GM12878 (cell line): ENCODE measurements around the gene PBRM1. TPM values are rescaled to one million over a fixed set of nuclear protein-coding genes. Genes with fewer than 3 reads are reported as not detected.

Source experiments
- ATAC-seq: fragments of 200-7000 bp; cut with Tn5 transposase; 3 replicates; pipeline ENCODE4 v1.9.1; 2020; ENCODE audit warnings: mild to moderate bottlenecking, moderate library complexity
- BruUV-seq: library from RNA; stranded (reverse); fragments of 400-500 nt; replicated peaks from 2 replicates; lab custom pipeline; 2021; lab: Mats Ljungman, UMichigan
- CTCF ChIA-PET: fragments of 300-600 bp; sonication (Branson Sonifier 250); formaldehyde crosslinking; extraction: SDS; loops from one replicate; lab custom pipeline; 2021; ENCODE audit warnings: inconsistent platforms; lab: Yijun Ruan, JAX
- POLR2A ChIA-PET: fragments of 350-600 bp; formaldehyde crosslinking; extraction: SDS; loops from one replicate; lab custom pipeline; 2021; ENCODE audit warnings: inconsistent platforms; lab: Charles Lee
- RAD21 ChIA-PET: fragments of 300-600 bp; sonication (Branson Sonifier 250); formaldehyde crosslinking; loops from one replicate; lab custom pipeline; 2023; ENCODE audit warnings: antibody characterized with exemption; ENCODE audit not compliant: unreplicated experiment; lab: Charles Lee
- SMC1A ChIA-PET: fragments of 300-600 bp; sonication (Branson Sonifier 250); formaldehyde crosslinking; loops from one replicate; lab custom pipeline; 2023; ENCODE audit not compliant: unreplicated experiment, uncharacterized antibody; lab: Charles Lee
- DNase-seq: peaks from one replicate; pipeline ENCODE4 v3.0.0-alpha.2; 2011; ENCODE audit warnings: low read depth, low spot score
- FAIRE-seq: peaks from 3 replicates; lab custom pipeline; 2011; peaks lifted over from hg19 to GRCh38; lab: Jason Lieb, UNC
- H2AFZ ChIP-seq: 2 replicates; pipeline ENCODE4 v1.6.0; 2011; ENCODE audit warnings: low read depth, low read length, control low read depth; ENCODE audit not compliant: control insufficient read depth
- H3K27ac ChIP-seq: 2 replicates; pipeline ENCODE4 v1.5.1; 2011; ENCODE audit warnings: control low read depth; ENCODE audit not compliant: control insufficient read depth, insufficient read depth
- H3K27me3 ChIP-seq, 2 experiments: replicated peaks in 1 of 2; 2 replicates each; pipeline versions ENCODE4 v1.6.0 to v1.6.1; 2011; ENCODE audit warnings: low read length in 1 of 2; ENCODE audit not compliant: control insufficient read depth in 2 of 2, insufficient read depth in 2 of 2
- H3K36me3 ChIP-seq, 2 experiments: 2 replicates each; pipeline ENCODE4 v1.5.1; 2011; ENCODE audit warnings: low read length in 1 of 2; ENCODE audit not compliant: control insufficient read depth in 2 of 2, insufficient read depth in 2 of 2
- H3K4me1 ChIP-seq: 2 replicates; pipeline ENCODE4 v1.6.1; 2011; ENCODE audit warnings: mild to moderate bottlenecking, low read length, moderate library complexity, mixed read lengths; ENCODE audit not compliant: control insufficient read depth, insufficient read depth
- H3K4me2 ChIP-seq: 2 replicates; pipeline ENCODE4 v1.6.0; 2011; ENCODE audit warnings: control low read depth; ENCODE audit not compliant: control insufficient read depth, insufficient read depth
- H3K4me3 ChIP-seq: fragments of 200-600 bp; sonication (generic); 2 replicates; pipeline ENCODE4 v1.5.1; 2016
- H3K79me2 ChIP-seq: 2 replicates; pipeline ENCODE4 v1.6.0; 2011; ENCODE audit warnings: low read length; ENCODE audit not compliant: control insufficient read depth, insufficient read depth
- H3K9ac ChIP-seq: 2 replicates; pipeline ENCODE4 v1.8.0; 2011; ENCODE audit warnings: low read length, control low read depth, mixed read lengths; ENCODE audit not compliant: control insufficient read depth, insufficient read depth
- H3K9me3 ChIP-seq: replicated peaks from 3 replicates; pipeline ENCODE4 v1.5.1; 2011; ENCODE audit warnings: mild to moderate bottlenecking, low read length; ENCODE audit not compliant: control insufficient read depth, insufficient read depth
- H4K20me1 ChIP-seq: 2 replicates; pipeline ENCODE4 v1.6.0; 2011; ENCODE audit not compliant: control insufficient read depth, insufficient read depth
- BACH1 ChIP-seq: fragments of 450-650 bp; IDR thresholded peaks from 2 replicates; pipeline ENCODE4 v1.6.1; 2017; ENCODE audit warnings: mild to moderate bottlenecking, borderline replicate concordance
- CBFB ChIP-seq: IDR thresholded peaks from 2 replicates; pipeline ENCODE4 v1.6.1; 2016; ENCODE audit warnings: antibody characterized with exemption, low read depth
- CHD2 ChIP-seq: IDR thresholded peaks from 2 replicates; pipeline ENCODE4 v1.6.1; 2011; ENCODE audit warnings: low read depth, low read length, improper control_type of control experiment, borderline replicate concordance
- EP300 ChIP-seq, 2 experiments: fragments of 150-350 bp in 1 of 2; IDR thresholded peaks; 2 replicates each; pipeline ENCODE4 v1.6.1; 2011 to 2012; ENCODE audit warnings: low read depth in 2 of 2, low read length in 2 of 2, borderline replicate concordance in 1 of 2, improper control_type of control experiment in 1 of 2, inconsistent platforms in 1 of 2; ENCODE audit not compliant: control insufficient read depth in 1 of 2
- FOXK2 ChIP-seq: fragments of 450-650 bp; IDR thresholded peaks from 2 replicates; pipeline ENCODE4 v1.6.1; 2017; ENCODE audit warnings: mild to moderate bottlenecking, moderate library complexity
- GATAD2B ChIP-seq: fragments of 450-650 bp; conservative IDR thresholded peaks from 2 replicates; pipeline ENCODE4 v1.6.1; 2017; ENCODE audit warnings: low read depth, mild to moderate bottlenecking, moderate library complexity
- HDAC2 ChIP-seq: fragments of 200-600 bp; sonication (generic); IDR thresholded peaks from 2 replicates; pipeline ENCODE4 v1.6.1; 2017
- NBN ChIP-seq: fragments of 450-650 bp; IDR thresholded peaks from 2 replicates; pipeline ENCODE4 v1.6.1; 2016
- NKRF ChIP-seq: fragments of 450-650 bp; conservative IDR thresholded peaks from 2 replicates; pipeline ENCODE4 v1.6.1; 2017; ENCODE audit warnings: mild to moderate bottlenecking, moderate library complexity
- PRDM15 ChIP-seq: fragments of 450-650 bp; formaldehyde crosslinking; IDR thresholded peaks from 2 replicates; pipeline ENCODE4 v1.4.0; 2020; ENCODE audit warnings: mild to moderate bottlenecking, moderate library complexity
- RFX5 ChIP-seq: IDR thresholded peaks from 2 replicates; pipeline ENCODE4 v1.6.1; 2011; ENCODE audit warnings: low read depth, low read length, improper control_type of control experiment
- SIX5 ChIP-seq: IDR thresholded peaks from 2 replicates; pipeline ENCODE4 v1.6.1; 2011; ENCODE audit warnings: mild to moderate bottlenecking, low read depth, low read length, moderate library complexity; ENCODE audit not compliant: severe bottlenecking
- SREBF2 ChIP-seq: IDR thresholded peaks from 2 replicates; pipeline ENCODE4 v1.6.1; 2012; ENCODE audit warnings: mild to moderate bottlenecking, low read length
- TAF1 ChIP-seq: IDR thresholded peaks from 2 replicates; pipeline ENCODE4 v1.6.1; 2011; ENCODE audit warnings: mild to moderate bottlenecking, low read depth, low read length, borderline replicate concordance
- TARDBP ChIP-seq: IDR thresholded peaks from 2 replicates; pipeline ENCODE4 v1.6.1; 2016; ENCODE audit warnings: borderline replicate concordance
- YBX1 ChIP-seq: fragments of 450-650 bp; IDR thresholded peaks from 2 replicates; pipeline ENCODE4 v1.6.1; 2016; ENCODE audit warnings: antibody characterized with exemption
- ZNF207 ChIP-seq: fragments of 450-650 bp; IDR thresholded peaks from 2 replicates; pipeline ENCODE4 v1.6.1; 2014; ENCODE audit warnings: antibody characterized with exemption, mild to moderate bottlenecking, borderline replicate concordance
- WGBS: methylation state at CpG from one replicate; pipeline ENCODE4 v1.1.6; 2016; ENCODE audit warnings: low lambda C conversion rate; ENCODE audit not compliant: insufficient replicate concordance, insufficient coverage; ENCODE audit errors: missing lambda C conversion rate; 5-methylcytosine and 5-hydroxymethylcytosine counted together
- in situ Hi-C: fragments of 300-500 bp; cut with MboI; formaldehyde crosslinking; loops from 9 replicates; pipeline ENCODE4 v1.14.3; 2018; ENCODE audit warnings: mixed read lengths
- intact Hi-C: fragments of 100-400 bp; cut with micrococcal nuclease; formaldehyde crosslinking; loops from one replicate; pipeline ENCODE4 v1.14.2; 2022; ENCODE audit not compliant: unreplicated experiment
- polyA plus RNA-seq, 11 experiments: library from polyadenylated mRNA; depleted of rRNA in 4 of 11; unstranded in 6 of 11; stranded (reverse) in 5 of 11; fragments of >200 nt; fragmentation: Nextera tagmentation in 4 of 11; fragmentation: Illumina TruSeq in 1 of 11; extraction: Ambion mirVana in 4 of 11; extraction: Trizol in 1 of 11; gene quantifications; 1 replicate in 1 of 11; 2 replicates in 10 of 11; pipeline versions ENCODE4 v1.2.1 to v1.2.3, GENCODE V29; 2011 to 2016; ENCODE audit warnings: inconsistent platforms in 2 of 11, missing spikeins in 2 of 11, low read depth in 1 of 11
- total RNA-seq, 4 experiments: library from RNA; depleted of rRNA in 3 of 4; stranded (reverse); fragments of >200 nt in 3 of 4; fragmentation: Illumina TruSeq in 1 of 4; extraction: Trizol in 1 of 4; gene quantifications; 2 replicates each; pipeline versions ENCODE4 v1.2.1 to v1.2.3, GENCODE V29; 2013 to 2021
- TF ChIP-seq, protein P1 (sequence below): fragments of 450-650 bp; IDR thresholded peaks from 2 replicates; pipeline ENCODE4 v1.6.1; 2017; ENCODE audit warnings: mild to moderate bottlenecking

Gene PBRM1
- total and polyA plus RNA-seq, 10 of the 15 experiments (the other 5 are each of a cell fraction or from before 2014, with no cell fraction given), result 8.9 to 88.9 (median 39.3) TPM

DNA sequence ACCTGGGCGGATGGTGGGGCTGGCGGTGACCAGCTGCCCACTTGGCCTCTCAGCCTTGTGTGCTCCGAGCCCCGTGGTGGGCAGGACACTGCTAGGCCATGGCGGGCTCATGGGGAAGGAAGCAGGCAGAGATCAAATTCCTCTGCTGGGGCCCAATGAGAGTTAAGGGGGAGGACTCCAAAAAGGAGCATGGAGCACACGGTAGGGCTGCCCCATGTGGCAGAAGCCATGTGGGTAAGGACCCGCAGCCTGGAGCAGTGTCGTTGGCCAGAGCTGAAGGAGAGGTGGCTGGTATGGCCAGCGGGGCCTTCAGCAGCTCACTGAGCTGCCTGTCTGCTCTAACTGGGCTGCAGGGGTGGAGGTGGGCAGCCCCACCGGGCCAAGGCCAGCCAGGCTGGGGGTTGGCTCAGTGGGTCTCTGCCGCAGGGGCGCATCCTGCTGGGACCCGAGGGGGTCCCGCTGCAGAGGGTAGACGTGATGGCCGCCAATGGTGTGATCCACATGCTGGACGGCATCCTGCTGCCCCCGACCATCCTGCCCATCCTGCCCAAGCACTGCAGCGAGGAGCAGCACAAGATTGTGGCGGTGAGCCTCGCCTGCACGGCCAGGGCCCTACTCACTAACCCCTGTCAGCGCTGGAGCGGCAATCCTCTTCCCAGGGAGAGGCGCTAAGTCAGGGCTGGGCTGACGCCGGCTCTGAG, 179.3 kb downstream of the PBRM1 start (continued):
- TF ChIP-seq, protein P1, sequence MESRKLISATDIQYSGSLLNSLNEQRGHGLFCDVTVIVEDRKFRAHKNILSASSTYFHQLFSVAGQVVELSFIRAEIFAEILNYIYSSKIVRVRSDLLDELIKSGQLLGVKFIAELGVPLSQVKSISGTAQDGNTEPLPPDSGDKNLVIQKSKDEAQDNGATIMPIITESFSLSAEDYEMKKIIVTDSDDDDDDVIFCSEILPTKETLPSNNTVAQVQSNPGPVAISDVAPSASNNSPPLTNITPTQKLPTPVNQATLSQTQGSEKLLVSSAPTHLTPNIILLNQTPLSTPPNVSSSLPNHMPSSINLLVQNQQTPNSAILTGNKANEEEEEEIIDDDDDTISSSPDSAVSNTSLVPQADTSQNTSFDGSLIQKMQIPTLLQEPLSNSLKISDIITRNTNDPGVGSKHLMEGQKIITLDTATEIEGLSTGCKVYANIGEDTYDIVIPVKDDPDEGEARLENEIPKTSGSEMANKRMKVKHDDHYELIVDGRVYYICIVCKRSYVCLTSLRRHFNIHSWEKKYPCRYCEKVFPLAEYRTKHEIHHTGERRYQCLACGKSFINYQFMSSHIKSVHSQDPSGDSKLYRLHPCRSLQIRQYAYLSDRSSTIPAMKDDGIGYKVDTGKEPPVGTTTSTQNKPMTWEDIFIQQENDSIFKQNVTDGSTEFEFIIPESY, result no peak
- TF ChIP-seq TAF1, result no peak
- TF ChIP-seq BACH1, result no peak
- TF ChIP-seq FOXK2, result no peak
- no peak for TF ChIP-seq NKRF
- no peak for TF ChIP-seq ZNF207
- no peak for TF ChIP-seq HDAC2
- TF ChIP-seq NBN, result no peak
- TF ChIP-seq YBX1, result no peak

- ATAC-seq, result no peak
- DNase-seq, result no peak
- Histone ChIP-seq H3K9ac (no peak overlapping the region), H3K36me3 (no peaks in the 10 kb centered on the region), H3K4me2 (no peak overlapping the region), H3K4me1 (no peaks in the 10 kb centered on the region), H4K20me1 (no peaks in the 10 kb centered on the region), H3K27me3 (no peaks in the 10 kb centered on the region), H3K4me3 (no peak overlapping the region), H3K9me3 (no peaks in the 10 kb centered on the region), H3K27ac (no peak overlapping the region), H2AFZ (no peak overlapping the region), H3K79me2 (no peaks in the 10 kb centered on the region)
- in situ Hi-C loops (no loop called here), intact Hi-C loops (no loop called here)
- ChIA-PET POLR2A (no interaction called here), CTCF (no interaction called here), SMC1A (no interaction called here), RAD21 (no interaction called here)
- FAIRE-seq, result no peak
- BruUV-seq, result no TSS peak
- 50% methylated on average over 10 of the region's 10 CpGs for WGBS
- no peak for TF ChIP-seq RFX5
- no peak for TF ChIP-seq GATAD2B
- TF ChIP-seq CHD2, result no peak
- no peak for TF ChIP-seq SIX5
- TF ChIP-seq CBFB, result no peak
- no peak for TF ChIP-seq TARDBP
- no peak for TF ChIP-seq SREBF2
- no peak for TF ChIP-seq EP300 (IDR thresholded peaks at IDR 0.05; ENCODE audit: borderline replicate concordance in 1 of 2, control insufficient read depth in 1 of 2, low read depth in 2 of 2, low read length in 2 of 2)
- no peak for TF ChIP-seq PRDM15 (CRISPR knock-in tag)
Measured at GRCh38 chr3:52504977-52505376, 180.7 kb downstream of the PBRM1 start.
